Measurements from ENCODE around the gene WDR36.

The WDR36 gene

DNA sequence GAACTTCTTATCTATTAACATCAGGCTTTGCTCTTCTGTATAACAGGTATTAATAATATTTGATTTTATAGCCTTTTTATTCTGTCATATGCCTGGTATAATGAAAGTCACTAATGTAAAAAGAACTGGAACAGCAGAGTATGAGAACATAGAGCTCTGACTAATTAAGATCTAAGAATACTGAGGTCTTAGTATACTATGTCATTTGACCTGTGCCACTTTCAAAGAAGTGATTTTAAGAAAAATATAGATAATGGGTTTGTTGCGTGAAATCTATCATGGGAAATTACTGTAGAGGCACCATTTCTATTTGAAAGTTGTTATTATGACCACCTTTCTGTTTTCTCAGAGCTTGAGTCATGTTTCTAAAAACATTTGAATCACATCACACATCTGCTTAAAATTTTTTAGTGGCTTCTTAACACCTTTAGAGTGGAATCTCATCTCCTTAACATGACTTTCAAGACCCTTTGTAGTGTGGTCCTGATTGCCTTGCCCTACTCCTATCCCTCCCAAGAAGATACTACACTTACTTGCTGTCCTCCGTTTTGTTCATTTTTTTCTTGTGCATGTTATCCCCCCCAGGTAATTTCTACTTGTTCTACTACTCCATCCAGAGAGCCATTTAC lies 14.3 kb downstream of the WDR36 start:
- DNase-seq: no peak

DNA sequence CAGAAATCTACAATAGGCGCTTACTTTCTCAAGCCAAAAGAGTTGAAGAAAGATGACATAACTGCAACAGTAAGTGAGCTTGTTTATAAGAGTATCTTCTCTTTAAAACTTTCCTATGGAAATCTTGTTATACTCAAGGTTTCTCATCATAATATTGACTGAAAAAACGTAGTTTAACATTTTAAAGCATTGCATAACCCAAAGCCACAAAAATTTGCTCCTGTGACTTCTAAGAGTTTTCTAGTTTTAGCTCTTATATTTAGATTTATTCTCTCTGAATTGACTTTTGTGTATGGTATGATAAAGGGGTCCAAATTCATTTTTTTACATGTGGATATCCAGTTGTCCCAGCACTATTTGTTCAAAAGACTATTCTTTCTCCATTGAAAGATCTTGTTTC lies 15.2 kb downstream of the WDR36 start:
- no peak for DNase-seq

DNA sequence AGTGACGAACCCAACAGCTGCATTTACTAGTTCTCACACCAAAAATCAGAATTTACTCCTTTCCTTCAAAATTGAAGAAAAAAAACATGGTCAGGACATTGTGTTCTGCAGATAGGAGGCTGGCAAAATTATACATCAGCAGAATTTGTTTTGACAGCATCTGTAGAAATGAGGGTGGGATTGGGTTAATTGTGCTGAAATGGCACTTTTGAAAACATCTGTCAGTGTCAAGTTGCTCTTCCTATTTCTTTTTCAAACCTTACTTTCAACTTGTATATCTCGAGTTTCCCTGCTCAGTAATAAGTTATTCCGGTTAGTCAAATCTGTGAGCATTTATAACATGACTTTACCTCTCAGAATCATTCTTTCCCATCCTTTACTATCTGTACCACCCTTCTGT lies 19.8 kb downstream of the WDR36 start:
- no peak for DNase-seq

DNA sequence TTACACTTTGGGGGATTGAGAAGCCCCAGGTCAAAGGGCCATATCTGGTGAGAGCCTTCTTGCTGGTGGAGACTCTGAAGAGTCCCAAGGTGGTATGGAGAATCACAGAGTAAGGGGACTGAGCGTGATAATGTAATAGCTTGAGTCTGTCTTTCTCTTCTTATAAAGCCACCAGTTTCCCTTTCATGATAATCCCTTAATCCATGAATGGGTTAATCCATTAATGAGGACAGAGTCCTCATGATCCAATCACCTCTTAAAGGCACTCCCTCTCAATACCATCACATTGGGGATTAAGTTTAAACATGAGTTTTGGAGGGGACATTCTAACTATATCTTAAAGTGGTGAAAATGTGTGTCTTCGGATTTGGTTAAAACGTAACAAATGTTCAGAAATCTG lies 21.5 kb downstream of the WDR36 start:
- DNase-seq: no peak

DNA sequence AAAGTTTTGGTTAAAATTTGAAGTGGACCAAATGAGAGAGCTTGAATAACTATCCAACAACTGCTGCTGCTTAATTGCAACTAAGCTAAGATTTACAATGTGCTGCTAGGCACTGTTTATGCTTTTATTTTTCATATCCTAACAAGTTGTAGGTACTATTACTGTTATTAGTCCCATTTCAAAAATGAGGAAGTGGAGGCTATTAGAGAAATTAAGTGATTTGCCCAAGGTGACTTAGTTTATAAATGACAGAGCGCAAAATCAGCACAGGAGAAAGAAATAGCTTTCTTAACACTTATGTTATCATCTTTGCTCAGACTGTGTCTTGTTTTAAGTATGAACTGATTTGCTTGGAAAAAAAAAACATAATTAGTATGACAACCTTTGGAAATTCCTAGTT lies 23.1 kb downstream of the WDR36 start:
- DNase-seq: no peak

DNA sequence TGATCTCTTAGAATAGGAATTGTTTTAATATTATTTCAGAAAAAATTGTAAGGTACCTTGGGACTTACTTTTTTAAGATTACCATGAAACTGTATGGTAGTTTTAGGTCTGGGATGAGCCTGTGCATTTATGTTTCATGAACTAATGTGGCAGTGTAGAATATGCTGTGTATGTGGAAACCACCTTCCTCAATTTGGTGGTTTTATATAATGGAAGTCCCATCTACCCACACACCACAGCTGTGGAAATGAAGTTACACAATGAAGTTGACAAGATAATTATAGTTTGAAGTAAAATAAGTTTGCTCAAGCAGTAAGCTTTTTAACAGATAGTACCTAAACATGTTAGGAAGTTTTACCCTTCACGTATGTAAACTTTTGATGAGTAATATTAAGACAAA lies 24.4 kb downstream of the WDR36 start:
- DNase-seq: no peak

DNA sequence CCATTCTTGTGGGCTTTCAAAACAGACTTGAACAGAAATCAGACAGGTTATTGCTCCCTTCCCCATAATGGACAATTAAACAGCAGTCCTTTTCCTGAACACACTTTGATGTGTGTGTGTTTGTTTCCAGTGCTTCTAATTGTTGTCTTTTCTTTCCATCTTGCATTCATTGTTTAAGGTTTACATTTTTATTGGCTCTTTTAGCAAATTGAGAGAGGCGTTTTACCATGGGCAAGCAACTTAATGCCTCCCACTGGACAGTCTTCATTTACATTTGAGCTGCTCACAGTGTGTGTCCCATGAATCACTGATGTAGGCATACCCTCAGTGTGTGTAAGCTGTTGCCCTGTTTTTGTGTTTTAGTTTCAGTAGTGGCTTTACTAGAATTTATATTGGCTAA lies 25.0 kb downstream of the WDR36 start:
- DNase-seq: no peak

DNA sequence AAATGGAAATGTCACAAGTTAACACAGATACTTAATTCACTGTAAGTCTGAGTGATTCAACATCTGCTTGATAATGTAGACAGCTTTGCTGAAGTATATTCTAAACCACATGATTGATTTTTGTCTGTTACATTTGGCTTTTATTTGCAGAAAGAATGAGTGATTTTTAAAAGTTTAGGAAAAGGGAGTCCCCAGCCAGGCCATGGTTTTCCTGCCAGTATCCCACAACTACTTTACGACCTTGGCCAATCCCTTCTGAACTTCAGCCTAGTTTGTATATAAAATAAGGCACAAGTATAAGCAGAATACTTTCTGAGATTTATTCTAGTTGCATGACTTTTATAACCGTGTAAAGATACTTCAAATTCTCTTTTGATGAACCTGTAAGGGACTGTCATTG lies 27.1 kb downstream of the WDR36 start:
- DNase-seq: no peak

DNA sequence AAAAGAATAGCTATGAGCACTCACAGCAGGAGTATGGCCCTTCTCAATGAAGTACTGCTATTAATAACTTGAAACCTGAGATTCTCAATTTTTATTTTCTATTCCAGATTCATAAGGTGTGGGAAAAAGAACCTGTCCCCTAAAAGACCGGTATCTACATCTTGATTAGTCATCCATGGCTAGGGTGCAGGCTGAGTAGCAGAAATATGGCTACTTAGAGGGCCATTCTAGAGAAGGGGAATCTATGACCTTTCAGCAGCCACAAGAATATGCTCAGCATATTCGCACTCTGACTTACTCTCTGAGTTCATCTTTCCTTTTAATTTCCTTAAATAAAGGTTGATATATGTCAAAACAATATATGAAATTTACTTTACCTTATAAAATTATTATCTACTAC lies 27.7 kb downstream of the WDR36 start:
- no peak for DNase-seq

DNA sequence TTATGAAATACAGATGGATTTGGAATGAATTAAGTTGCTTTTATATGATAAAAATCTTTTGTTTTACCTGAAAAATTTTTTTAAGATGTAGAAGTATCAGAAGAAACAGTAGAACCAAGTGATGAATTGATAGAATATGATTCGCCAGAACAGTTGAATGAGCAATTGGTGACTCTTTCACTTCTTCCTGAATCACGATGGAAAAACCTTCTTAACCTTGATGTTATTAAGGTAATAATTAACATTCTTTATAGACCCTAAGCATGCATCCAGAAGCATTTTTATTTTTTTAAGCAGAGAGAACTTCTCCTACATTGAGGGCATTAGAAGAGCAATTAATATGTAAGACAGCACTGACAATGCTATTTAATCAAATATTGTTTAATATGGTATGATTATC lies 28.8 kb downstream of the WDR36 start:
- DNase-seq: no peak

DNA sequence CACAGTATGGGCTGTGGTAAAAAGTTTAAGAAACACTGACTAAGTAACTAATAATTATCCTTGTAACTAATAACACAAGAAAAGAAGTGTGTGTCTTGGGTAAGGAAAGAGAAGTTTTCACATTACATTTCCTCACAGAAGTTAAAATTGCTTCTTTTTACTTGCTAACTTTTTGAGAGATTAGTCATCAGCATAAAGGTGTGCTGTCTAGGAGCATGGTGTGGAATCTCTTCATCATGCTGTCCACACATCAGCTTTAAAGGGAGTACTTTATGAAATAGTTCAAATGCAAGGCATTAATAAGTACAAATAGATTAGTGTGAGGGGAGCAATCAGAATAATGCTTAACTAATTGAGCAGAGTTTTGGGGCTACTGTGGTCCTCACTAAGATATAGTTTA lies 29.8 kb downstream of the WDR36 start:
- no peak for DNase-seq

DNA sequence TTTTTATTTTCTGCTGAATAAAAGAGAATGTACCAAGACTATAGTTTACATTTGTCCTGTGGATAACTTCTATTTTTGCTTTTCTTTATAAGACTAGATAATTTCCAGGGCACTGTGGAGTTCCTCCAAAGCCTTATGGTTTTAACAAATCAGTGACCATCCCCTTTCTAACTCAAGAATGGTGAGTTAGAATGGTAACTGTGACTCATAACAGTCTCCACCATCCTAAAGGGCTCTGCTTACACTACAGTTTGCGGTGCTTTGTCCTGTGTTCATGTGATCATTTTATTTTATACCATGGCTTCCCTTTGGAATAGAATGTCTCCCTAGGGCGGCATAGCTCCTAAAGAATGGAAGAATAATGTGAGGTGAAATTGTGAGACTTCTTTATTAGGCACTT lies 30.2 kb downstream of the WDR36 start:
- DNase-seq: no peak

DNA sequence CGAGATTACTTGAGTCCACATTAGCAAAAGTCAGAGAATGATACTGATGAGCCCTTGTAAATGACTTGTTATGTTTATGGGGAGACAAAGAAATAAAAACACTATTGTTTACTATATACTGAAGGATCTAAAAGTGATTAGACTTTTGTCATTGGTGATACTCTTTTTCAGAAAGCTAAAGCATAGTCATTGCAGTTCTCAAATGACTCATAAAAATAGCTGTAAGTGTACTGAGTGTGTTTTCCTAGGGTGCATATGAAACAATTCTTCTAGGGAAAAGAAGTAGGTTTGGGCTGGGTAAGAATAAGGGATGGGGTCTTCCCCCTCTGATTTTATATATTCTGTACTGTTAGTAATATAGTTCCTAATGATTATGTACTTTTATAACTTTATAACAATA lies 32.6 kb downstream of the WDR36 start:
- no peak for DNase-seq

DNA sequence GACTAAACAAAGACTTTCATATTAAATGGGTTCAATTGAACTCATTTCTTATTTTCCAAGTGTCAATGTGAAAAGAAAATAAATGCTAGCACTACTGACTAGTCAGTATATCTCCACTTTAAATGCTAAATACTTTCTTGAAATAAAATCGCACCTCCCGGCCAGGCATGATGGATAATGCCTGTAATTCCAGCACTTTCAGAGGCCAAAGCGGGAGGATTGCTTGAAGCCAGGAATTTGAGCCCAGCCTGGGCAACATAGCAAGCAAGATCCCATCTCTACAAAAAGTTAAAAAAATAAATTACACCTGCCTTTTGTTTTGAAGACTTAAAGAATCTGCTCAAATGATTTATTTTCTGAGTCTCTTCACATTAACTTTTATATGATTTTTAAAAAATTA lies 34.7 kb downstream of the WDR36 start:
- DNase-seq: no peak

DNA sequence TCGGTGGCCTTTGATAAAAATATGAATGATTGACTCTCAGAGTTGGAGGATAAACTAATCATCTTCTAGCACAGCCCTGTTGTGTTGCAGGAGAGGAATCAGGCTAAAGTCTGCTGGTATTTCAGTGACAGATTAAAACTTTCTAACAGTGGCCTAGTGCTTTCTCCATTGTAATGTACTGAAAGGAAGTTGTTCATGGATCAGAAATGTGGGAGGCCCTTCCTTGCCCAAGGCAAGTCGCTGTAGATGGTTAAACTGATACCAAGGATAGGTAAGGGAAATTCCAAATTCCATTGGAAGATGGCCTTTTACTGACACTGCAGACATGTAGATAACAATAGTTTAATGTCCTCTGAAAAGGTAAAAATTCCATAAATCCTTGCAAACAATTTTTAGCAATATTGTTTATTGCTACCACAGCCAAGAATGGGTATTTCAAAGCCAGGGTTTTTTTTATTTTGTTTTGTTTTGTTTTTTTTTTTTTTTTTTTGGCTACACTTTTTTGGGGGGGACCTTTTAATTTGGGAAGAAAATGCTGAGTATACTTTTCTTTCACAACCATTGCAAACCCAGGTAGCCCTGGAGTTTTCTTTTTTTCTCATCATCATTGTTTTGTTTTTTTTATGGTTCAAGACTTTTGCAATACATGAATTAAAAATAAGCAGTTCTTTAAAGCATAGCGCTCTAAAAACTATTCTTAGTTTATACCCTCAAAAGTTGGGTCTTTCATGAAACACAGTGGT lies 35.5 kb downstream of the WDR36 start:
- no peak for DNase-seq

DNA sequence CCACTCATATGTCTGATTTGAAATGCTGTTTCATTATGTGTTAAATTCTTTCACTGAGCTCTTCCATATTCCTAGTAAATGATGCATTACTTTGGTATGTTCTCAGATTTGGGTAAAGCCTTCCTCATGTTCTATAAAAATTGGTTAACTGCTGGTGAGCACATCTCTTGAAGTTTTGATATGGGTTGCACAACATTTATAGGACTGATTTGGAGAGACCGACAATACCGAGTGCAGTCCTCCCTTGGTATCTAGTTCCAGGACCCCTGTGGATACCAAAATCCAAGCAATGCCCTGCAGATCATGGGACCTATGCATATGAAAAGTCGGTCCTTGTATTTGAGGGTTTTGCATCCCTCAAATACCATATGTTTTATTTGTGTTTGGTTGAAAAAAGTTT lies 37.8 kb downstream of the WDR36 start:
- no peak for DNase-seq

DNA sequence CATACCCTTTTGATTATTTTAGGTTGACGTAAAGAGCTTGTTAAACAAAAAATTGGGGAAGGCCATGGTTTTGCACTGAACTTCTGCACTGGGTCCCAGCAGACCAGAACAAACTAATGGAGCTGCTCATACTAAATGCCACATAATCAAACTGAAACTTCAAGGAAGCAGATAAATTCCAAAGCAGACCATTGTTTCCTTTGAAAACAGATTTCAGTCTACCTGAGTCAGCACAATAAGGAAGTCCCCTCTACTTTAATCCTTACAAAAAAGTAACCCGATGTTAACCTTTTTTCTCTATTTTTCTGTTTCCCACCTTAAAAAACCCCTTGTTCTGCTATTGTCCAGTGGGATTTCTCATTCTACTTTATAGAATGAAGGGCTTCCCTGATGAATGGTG lies 39.2 kb downstream of the WDR36 start:
- DNase-seq: no peak

DNA sequence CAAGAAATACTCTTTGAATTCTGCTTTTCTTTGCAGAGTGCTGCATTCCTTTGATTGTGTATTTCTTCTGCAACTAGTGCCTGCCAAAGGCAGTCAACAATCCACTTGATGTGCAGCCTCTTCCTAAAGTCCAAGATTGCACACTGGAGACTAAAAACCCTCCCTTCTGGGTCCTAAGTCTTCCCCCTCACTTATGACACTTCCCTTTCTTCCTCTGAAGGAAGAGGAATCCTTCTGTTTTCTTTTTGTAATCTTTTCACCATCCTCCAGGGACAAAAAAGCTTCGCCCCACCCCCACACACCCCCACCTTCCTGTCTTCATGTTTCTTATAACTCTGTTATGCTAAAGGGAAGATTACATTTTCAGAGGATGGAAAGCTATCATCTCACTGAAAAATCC lies 39.9 kb downstream of the WDR36 start:
- no peak for DNase-seq

DNA sequence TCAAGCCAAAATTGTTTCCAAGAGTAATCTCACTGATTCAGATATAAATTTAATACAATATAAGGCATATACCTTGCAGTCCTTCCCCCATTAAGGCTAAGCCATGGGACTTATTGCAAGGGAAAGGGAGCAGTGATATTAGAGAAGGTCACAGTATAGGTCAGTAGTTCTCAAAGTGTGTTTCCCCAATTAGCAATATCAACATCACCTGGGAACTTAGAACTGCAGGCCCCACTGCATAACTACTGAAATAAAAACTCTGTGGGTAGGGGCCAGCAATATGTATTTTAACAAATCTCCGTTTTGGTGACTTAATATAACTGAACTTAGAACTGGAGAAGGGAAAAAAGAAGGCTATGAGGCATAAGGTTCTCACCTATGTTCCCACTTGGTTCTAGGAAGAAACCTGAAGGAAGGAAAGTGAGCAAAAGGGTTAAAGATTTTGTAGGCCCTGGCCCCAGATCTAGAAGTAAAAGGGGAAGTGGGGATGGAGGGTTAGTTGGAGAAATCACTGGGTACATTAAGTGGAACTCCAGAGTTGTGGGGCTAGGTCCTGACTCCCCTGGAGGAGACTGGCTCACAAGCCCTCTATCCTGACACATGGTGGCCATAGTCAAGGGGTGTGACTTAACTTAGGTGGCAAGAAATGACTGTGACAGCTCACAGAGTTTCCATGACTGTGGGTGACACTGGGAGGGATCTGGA lies 40.7 kb downstream of the WDR36 start:
- no peak for DNase-seq

DNA sequence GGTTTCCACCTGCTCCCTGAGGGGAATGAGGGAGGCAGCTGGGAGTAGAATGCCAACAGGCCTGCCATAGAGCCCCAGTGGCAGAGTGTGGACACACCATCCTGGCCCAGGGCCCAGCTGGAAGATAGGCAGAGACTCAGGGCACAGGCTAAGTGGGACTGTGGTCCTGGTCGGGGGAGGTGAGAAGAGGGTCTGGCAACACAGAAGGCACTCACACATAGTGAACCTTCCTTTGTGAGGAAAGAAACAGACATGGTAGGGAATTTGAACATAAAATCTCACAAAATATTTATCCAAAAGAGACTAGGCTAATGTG lies 41.2 kb downstream of the WDR36 start:
- no peak for DNase-seq

DNA sequence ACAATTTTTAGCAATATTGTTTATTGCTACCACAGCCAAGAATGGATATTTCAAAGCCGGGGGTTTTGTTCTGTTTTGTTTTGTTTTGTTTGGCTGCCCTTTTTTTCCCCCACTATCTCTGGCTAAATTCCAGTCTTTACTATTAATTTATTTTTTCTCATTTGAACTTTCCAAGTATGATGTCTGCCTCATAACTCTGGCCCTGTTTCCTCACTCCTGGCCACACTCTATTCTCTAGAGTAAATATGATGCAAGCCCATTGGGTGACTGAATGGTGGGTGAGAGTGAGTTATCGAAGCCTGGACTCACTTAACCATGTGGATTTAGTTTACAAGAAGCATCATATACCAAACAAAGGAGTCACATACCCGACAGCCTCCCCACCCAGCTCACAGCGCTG lies 41.9 kb downstream of the WDR36 start:
- no peak for DNase-seq

DNA sequence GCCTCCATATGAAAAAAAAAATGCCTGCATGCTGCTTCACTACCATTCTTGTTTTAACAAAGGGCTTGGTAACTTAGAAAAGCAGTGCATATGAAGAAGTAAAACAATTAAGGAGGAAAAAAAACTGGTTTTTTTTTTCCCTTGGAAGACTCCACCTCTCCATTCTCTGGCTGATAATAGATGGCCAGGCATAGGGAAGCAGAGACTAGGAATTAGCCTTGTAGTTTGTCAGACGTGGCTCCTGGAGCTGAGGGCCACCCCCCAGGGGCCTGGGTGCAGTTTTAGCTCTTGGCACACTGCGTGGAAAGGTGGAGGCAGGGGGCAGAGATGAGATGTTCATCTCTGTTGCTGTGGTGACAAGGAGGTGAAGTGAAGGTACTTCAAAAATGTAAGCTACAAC lies 42.7 kb downstream of the WDR36 start:
- DNase-seq: no peak

DNA sequence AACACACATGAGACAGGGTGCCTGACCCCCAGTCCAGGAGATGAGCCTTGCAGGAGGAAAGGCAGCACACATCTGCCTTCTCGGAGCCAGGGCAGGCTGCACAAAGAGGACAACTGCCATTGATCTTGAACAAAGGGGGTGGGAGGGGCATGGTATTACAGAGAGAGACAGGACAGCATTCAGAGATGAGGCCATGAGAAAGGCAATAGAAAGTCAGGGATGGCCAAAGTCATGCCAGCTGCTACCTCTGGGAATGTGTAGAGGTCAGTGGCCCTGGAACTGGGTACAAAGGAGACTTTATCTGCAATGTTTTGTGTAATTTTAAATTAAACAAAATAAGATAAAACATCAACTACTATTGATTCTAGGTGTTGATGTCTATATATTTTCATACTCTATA lies 43.2 kb downstream of the WDR36 start:
- no peak for DNase-seq

DNA sequence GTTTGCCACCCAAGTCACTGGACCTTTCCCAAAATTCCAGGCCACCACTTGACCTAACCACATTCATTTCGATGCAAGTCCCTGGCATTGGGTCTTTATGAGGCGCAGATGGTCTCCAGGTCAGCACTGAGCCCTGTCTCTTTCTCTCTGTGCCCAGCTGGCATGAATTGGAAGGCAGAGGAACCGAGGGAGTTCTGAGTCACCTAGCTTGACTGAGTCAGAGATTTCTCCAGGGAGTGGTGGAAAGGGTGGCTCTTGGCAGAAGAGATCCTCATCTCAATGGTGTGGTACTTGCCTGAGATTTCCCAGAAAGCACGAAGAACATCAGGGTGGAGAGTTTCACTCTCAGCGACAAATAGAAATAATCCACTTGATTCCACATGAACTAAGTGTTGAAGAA lies 43.8 kb downstream of the WDR36 start:
- no peak for DNase-seq

DNA sequence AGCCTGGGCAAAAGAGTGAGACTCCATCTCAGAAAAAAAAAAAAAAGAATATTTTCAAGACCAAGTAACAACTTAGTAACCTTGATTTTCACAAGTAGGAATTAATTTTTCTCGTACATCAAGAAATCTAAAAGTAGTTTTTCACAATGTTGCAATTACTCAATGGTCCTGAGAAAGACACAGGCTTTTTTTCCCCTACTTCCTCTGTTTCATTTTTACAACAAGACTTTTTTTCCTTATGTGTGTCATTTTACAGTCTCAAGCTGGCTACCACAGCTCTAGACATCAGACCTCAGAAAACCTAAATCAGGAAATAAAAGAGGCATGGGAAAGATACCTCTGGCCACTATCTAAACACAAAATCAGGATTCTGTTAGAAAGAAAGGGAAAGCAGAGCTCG lies 45.9 kb downstream of the WDR36 start:
- DNase-seq: no peak
